Vagina (tissue), 2 donors: ENCODE results near the gene SEMA4G.

Source experiments
- POLR2A ChIP-seq, 2 donors: fragments of 450-650 bp; IDR thresholded peaks; one replicate each; pipeline ENCODE4 v1.6.1; 2017; ENCODE audit warnings: antibody characterized with exemption in 2 of 2, mild to moderate bottlenecking in 2 of 2, moderate library complexity in 2 of 2
- TF ChIP-seq, protein P1 (sequence below), 3 experiments: fragments of 450-650 bp in 2 of 3; fragments of 200-600 bp in 1 of 3; sonication (generic) in 1 of 3; IDR thresholded peaks; one replicate each; pipeline ENCODE4 v1.5.1; 2017 to 2019; ENCODE audit warnings: antibody characterized with exemption in 3 of 3, mild to moderate bottlenecking in 2 of 3, moderate library complexity in 2 of 3

DNA sequence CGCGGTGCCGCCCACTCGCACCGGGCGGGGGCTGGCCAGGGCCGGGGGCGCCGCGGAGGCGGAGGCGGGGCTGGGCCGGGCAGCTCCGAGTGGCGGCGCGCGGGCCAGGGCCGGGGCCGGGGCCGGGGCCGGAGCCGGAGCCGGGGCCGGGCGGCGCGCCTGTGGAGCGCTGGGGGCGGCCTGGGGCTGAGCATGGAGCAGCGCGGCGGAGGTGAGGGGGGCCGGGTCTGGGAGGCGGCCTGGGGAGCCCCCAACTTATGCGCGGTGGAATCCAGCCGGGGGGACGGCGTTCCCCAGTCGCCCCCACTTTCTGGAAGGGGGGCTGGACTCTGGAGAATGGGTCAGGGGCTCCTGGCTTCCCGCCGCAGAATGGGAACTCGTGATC lies 30.4 kb downstream of the SEMA4G start, which contains the start of gene LZTS2:
- TF ChIP-seq, protein P1, sequence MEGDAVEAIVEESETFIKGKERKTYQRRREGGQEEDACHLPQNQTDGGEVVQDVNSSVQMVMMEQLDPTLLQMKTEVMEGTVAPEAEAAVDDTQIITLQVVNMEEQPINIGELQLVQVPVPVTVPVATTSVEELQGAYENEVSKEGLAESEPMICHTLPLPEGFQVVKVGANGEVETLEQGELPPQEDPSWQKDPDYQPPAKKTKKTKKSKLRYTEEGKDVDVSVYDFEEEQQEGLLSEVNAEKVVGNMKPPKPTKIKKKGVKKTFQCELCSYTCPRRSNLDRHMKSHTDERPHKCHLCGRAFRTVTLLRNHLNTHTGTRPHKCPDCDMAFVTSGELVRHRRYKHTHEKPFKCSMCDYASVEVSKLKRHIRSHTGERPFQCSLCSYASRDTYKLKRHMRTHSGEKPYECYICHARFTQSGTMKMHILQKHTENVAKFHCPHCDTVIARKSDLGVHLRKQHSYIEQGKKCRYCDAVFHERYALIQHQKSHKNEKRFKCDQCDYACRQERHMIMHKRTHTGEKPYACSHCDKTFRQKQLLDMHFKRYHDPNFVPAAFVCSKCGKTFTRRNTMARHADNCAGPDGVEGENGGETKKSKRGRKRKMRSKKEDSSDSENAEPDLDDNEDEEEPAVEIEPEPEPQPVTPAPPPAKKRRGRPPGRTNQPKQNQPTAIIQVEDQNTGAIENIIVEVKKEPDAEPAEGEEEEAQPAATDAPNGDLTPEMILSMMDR (IDR thresholded peaks at IDR 0.05): no peak
- no peak for TF ChIP-seq POLR2A (IDR thresholded peaks at IDR 0.05)
